Osteocyte (in vitro differentiated cells): ENCODE results near the gene CDH4. TPM values are rescaled to one million over a fixed set of nuclear protein-coding genes. Genes with fewer than 3 reads are reported as not detected.

Source experiments
- DNase-seq: peaks from one replicate; pipeline ENCODE4 v3.0.0; 2021; ENCODE audit warnings: mixed read lengths; ENCODE audit not compliant: unreplicated experiment; ENCODE audit errors: extremely low spot score
- H3K27ac Mint-ChIP-seq: one replicate; pipeline ENCODE4 v1.8.0; 2021; ENCODE audit warnings: mild to moderate bottlenecking, mixed read lengths; ENCODE audit not compliant: unreplicated experiment
- H3K27me3 Mint-ChIP-seq: one replicate; pipeline ENCODE4 v1.8.0; 2021; ENCODE audit warnings: mixed read lengths; ENCODE audit not compliant: unreplicated experiment
- H3K36me3 Mint-ChIP-seq: one replicate; pipeline ENCODE4 v1.8.0; 2021; ENCODE audit warnings: mixed read lengths; ENCODE audit not compliant: unreplicated experiment
- H3K4me1 Mint-ChIP-seq: one replicate; pipeline ENCODE4 v1.8.0; 2021; ENCODE audit warnings: mixed read lengths; ENCODE audit not compliant: unreplicated experiment
- H3K4me3 Mint-ChIP-seq: one replicate; pipeline ENCODE4 v1.8.0; 2021; ENCODE audit warnings: mild to moderate bottlenecking, moderate library complexity, mixed read lengths; ENCODE audit not compliant: unreplicated experiment
- H3K9me3 Mint-ChIP-seq: one replicate; pipeline ENCODE4 v1.8.0; 2021; ENCODE audit warnings: mixed read lengths; ENCODE audit not compliant: unreplicated experiment
- CTCF ChIP-seq: fragments of 200-600 bp; sonication (generic); IDR thresholded peaks from 2 replicates; pipeline ENCODE4 v1.5.0; 2021; ENCODE audit warnings: antibody characterized with exemption, mild to moderate bottlenecking, moderate library complexity
- total RNA-seq: library from RNA; stranded (reverse); gene quantifications from 2 replicates; pipeline ENCODE4 v1.2.1, GENCODE V29; 2021

The CDH4 gene
- total RNA-seq, 1 donor from 2014 or later, result 1.3 TPM

GRCh38 chr20:61655591-61655990, 403.5 kb downstream of the CDH4 start:
- Mint-ChIP-seq H3K9me3 (no peaks in the 10 kb centered on the region), H3K27ac (no peak overlapping the region), H3K36me3 (no peaks in the 10 kb centered on the region), H3K4me1 (no peaks in the 10 kb centered on the region), H3K4me3 (no peak overlapping the region), H3K27me3 (peaks cover 2% of the 10 kb centered on the region)
- no peak for DNase-seq
- no peak for TF ChIP-seq CTCF

- no peaks in the 10 kb centered on the region for H3K9me3 Mint-ChIP-seq
- no peaks in the 10 kb centered on the region for H3K4me1 Mint-ChIP-seq
- H3K27me3 Mint-ChIP-seq, result peaks cover 2% of the 10 kb centered on the region
Measured at GRCh38 chr20:61656198-61656597, 404.1 kb downstream of the CDH4 start.

GRCh38 chr20:61657721-61658377, 405.8 kb downstream of the CDH4 start:
- no peaks in the 10 kb centered on the region for H3K36me3 Mint-ChIP-seq
- H3K9me3 Mint-ChIP-seq, result no peaks in the 10 kb centered on the region
- H3K27me3 Mint-ChIP-seq, result peaks cover 2% of the 10 kb centered on the region
- DNase-seq, result no peak
- TF ChIP-seq CTCF, result no peak
- no peak overlapping the region for H3K4me3 Mint-ChIP-seq
- no peaks in the 10 kb centered on the region for H3K4me1 Mint-ChIP-seq
- no peak overlapping the region for H3K27ac Mint-ChIP-seq

More at GRCh38 chr20:61656198-61656597, 404.1 kb downstream of the CDH4 start:
- no peak for TF ChIP-seq CTCF
- Mint-ChIP-seq H3K27ac (no peak overlapping the region), H3K4me3 (no peak overlapping the region), H3K36me3 (no peaks in the 10 kb centered on the region)
- DNase-seq, result no peak

GRCh38 chr20:61658563-61658962, 406.5 kb downstream of the CDH4 start:
- TF ChIP-seq CTCF, result no peak
- Mint-ChIP-seq H3K27ac (no peak overlapping the region), H3K4me3 (no peak overlapping the region), H3K9me3 (no peaks in the 10 kb centered on the region), H3K36me3 (no peaks in the 10 kb centered on the region), H3K27me3 (peaks cover 2% of the 10 kb centered on the region), H3K4me1 (no peaks in the 10 kb centered on the region)
- no peak for DNase-seq

- Mint-ChIP-seq H3K27me3 (no peaks in the 10 kb centered on the region), H3K36me3 (no peaks in the 10 kb centered on the region), H3K27ac (no peak overlapping the region), H3K4me3 (no peak overlapping the region), H3K4me1 (no peaks in the 10 kb centered on the region), H3K9me3 (no peaks in the 10 kb centered on the region)
- no peak for TF ChIP-seq CTCF
- DNase-seq, result no peak
Measured at GRCh38 chr20:61659246-61659993, 407.4 kb downstream of the CDH4 start.
